GM21723 (cell line): ENCODE data around the gene NFATC1.

Experiments used
- ATAC-seq: cut with Tn5 transposase; IDR thresholded peaks from one replicate; pipeline ENCODE4 v1.9.1; 2021; ENCODE audit warnings: mild to moderate bottlenecking, moderate library complexity; ENCODE audit not compliant: unreplicated experiment

Gene NFATC1

DNA sequence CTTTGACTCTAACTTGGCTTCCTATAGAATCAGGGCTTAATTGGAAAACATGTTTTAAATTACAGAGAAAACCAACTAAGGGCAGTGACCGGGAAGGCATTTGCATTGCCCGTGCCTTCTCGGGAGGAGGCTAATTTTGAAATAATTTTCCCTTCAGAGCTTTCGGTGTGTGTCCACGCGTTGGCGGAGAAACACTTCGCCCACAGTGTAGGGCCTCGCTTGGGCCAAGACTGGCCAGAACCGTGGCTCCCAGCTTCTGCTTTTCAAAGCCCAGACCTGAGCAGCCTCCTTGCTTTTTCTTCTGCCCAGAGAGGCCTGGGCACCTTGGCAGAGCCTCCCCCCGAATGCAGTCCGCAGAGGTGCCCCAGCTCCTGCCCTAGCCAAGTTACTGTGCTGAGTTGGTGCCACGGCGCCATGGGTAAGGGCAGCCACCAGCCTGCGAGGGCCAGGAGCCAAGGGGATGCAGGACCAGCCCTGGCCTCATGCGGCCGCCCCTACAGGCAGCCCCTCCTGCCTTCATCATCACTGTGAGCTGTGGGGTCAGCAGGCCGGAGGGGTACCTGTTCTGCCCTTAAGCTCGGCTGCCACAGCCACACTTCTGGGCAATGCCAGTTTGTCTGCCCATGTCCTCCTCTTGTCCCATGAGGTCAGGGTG, 57.4 kb downstream of the NFATC1 start:
- ATAC-seq = no peak

DNA sequence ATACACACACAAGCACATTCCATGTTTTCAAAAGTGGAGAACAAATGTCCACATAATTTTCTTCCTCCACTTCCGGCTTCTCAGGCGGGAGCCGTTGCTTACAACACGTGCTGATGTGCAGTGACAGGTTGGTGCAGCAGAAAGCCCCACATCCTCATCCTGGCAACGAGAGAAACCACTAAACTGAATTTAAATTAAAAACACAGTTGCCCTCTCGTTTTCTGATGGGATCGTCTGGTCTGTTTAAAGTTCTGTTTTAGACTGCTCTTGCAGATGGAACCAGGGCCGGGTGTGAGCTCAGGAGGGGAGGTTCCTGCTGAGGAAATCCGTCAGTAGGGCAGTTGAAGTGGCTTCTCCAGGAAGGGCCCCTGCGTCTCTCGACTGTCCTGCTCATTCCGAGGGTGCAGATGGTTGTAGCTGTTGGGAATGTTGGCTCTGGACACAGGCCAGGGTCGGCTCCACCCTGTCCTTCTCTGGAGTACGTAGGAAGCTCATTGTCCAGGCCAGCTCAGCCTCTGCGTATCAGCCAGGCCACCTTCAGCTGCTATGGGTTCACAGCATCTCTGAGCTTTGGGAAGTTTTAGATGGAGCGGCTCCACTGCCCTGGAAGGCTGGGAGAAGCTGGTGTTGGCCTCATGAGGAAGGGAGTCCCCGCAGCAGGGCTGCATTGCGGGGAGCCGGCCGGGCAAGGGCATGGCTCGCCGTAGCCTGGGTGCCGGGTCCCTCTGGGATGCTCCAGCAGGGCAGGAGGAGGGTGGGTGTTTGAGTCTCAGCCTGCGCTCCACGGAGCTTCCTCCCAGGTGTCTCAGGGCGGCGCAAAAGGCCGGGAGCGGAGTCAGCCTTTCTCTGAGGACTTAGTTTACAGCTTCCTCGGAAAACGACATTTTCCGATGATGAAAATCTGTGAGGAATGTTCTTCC, 58.3 kb downstream of the NFATC1 start:
- no peak for ATAC-seq

DNA sequence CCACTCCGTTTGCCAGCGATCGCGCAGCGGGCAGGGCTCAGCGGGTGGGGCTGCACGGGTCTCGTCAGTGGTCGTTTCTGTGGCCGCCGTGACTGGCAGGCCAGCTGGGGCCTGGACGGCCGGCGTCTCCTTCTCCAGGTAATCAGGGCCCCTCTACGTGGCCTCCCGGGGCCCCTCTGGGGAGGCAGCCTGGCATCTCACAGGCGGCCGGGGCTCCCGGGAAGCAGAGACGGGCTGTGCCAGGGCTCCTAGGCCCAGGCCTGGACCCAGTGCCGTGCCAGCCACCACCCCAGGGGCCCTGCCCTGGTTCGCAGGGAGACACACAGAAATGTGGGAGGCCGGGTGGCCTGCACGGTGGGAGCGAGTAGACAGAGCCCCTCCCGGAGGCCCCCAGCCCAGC, 59.5 kb downstream of the NFATC1 start:
- no peak for ATAC-seq

DNA sequence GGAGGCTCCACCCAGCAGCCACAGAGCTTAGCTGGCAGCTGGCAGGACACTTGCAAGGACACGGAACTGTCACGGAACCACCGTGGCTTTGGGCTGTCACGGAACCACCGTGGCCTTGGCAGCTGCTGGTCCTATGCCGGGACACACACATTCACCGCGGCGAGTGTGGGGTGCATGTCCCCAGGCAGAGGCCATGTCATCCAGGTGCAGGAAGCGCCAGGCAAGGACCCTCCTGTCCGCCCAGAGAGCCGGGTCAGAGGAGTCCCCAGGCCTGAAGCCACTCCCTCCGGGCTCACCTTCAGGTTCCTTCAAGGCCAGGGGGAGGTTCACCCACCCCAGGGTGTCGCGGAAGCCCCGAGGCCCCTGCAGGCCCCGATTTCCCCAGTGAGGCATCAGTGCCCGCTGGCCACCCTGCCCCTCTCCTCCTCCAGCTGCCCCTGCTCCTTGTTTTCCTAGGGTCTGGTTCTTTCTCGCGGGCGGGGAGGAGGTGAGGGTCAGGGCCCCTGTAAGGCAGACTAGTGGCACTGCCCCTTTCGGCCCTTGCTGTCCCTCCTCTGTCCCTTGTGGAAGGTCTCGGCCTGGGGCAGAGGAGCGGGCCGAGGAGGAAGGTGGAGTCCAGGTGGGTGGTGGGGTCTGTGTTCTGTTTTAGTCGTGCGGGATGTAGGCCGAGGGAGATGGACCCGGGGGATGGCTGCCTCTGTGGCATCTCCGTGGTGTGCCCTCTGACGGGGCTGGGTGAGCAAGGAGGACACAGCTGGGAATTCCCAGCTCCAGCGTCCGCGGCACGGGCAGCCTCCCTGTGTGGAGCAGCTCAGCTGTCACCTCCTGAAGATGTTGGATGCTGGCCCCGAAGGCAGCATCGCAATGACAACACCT, 60.6 kb downstream of the NFATC1 start:
- ATAC-seq = no peak

DNA sequence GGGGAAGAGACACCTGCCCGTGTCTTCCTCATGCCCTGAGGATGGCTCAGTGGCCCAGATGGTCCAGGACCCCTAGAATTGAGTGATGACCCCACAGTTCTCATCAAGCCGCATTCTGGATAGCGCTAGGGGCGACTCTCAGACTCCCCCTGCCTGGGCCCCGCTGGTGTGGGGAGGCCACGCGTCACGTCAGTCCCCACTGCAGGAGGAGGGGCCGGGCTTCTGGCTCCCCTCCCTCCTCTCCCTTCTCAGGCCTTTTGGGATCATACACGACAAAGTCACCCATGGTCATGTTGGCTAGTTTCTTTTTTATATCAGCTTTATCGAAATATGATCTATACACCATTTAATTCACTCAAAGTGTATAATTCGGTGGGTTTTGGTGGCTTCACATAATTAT, 61.5 kb downstream of the NFATC1 start:
- ATAC-seq = no peak

DNA sequence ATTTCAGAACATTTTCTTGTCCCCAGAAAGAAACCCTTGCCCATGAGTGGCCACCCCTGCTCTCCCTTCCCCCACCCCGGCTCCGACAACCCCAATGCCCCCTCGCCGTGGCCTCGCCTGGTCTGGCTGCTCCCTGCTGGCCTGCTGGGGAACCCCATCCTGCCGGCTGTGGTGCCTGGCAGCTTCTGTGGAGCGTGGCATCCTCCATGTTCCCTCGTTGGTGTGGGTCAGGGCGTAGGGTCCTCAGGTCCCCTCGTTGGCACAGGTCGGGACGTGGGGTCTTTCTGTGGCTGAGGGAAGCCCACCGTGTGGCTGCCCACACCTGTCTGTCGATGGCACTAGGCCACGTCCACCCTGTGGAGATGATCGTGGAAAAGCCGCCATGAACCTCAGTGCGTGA, 61.9 kb downstream of the NFATC1 start:
- no peak for ATAC-seq

DNA sequence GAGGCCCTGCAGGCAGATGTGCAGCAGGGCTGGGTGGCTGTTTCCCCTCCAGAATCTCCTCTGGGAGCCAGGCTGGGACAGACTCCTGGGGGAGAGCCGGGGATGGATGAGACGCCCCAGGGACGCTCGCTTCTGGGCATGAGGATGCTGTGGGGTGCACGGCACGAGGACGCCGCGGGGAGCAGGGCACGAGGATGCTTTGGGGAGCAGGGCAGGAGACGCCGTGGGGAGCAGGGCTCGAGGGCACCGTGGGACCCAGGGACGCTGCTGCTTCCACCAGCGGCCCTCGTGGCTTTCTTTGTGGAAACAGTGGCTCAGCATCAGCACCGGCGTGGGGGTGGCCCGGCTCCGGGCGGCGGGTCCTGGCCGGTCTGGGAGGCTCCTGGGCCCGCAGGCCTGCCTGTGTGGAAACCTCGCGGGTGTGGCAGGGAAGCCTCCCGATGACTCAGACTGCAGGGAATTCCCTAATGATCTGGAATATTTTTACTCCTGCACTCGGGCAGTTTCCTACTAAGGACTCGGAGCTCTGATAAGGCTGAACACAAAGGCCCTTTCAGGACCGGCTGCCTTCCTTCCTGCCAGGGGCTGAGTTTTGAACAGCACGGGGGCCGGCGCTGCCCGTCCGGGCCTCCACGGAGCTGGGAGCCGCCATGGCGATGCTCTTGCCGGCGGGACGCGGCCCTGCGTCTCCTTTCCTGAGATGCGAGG, 62.6 kb downstream of the NFATC1 start:
- no peak for ATAC-seq

DNA sequence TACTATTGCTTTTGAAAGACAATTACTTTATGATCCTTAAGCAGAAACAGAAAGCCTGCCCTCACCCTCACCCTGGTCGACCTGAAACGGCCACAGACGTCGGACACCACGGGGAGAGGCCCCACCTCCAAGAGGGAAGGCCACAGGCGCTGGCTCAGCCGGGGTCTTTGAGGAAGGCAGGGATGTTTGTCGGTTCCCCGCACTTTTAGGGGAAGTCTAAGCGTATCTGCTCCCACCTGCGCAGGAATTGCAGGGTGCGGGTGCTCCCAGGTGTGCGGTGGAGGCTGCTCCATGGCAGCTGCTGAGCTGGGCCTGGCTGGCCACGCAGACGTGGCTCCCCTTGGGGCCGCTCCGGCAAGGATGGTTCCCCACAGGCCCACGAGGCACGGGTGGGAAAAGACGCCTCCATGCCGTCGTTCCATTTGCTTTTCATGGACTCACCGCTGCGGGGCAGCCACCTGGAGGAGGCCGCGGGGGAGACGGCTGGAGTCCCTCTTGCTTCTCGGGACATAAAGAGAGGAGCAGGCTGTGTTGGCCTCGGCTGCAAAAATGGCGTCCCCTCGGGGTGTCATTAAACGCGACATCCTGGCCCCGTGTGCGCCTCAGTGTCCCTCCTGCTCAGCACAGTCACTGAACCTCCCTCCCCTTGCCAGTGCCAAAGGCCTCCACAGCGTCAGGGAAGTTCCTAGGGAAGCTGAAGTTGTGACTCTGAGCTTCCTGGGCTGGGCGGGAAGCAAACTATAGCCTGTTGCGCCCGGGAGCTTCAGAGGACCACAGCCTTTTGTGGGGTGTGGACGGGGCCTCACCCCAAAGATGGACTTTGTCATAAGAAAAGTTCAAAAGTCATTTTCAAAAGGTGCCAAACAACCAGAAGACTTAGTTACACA, 63.4 kb downstream of the NFATC1 start:
- ATAC-seq = no peak

DNA sequence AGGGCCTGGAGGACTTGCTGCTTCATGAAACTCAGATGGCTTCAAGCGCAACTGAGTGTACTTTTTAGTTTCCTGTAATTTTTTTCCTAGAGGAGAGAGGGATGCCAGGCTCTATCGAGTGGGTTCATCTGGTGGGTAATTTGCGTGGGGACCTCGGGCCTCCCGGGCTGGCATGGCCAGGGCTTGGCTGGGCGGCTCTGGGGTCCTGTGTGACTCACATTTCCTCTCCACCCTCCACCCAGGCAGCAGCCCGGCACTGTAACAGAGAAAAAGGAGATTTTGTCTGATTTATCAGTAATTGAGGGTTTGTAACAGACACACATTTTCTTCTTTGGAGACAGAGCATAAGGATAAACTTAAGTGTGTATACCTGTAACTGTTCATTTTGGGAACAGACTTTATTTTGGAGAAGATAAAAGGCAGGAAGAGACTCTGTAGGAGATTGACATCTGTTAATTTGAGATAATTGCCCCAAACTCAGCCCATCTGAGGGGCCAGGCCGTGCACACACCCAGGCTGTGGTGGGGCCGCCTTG, 64.3 kb downstream of the NFATC1 start:
- no peak for ATAC-seq

DNA sequence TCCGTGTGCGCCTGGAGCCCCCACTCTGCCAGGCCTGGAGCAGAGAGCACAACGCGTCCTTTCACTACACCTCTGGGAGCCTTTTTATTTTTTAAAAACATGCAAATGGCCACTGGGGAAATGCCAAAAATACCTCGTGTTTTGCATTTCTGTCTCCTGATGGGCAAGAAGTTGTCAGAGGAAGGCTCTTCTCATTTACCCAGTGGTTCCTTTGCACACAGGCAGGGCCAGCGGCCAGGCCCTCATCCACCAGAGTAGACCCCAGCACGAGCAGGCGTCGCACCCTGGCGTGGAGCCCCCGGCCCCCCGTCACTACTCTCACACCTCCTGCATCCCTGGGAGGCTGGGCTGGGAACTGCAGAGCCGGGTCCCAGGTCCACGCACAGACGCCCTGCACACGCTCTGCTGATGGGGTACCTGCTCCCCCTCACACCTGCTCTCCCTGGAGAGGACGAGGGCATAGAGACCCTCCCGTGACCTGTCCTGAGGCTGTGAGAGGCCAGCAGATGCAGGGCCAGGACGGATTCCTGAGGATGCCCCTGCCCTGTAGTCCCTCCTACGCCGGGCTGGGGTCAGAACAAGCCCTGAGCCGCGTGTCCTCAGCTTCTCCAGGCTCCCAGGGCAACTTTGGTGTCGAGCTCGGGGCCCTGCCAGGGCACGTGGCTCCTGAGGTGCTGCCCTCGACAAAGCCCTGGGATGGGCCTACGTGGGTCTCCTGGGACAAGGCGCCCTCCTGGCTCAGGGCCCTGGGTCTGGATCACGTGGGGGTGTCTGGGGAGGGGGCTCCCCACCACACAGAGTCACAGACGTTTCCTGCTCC, 65.0 kb downstream of the NFATC1 start:
- peak; percentile 76 for ATAC-seq

DNA sequence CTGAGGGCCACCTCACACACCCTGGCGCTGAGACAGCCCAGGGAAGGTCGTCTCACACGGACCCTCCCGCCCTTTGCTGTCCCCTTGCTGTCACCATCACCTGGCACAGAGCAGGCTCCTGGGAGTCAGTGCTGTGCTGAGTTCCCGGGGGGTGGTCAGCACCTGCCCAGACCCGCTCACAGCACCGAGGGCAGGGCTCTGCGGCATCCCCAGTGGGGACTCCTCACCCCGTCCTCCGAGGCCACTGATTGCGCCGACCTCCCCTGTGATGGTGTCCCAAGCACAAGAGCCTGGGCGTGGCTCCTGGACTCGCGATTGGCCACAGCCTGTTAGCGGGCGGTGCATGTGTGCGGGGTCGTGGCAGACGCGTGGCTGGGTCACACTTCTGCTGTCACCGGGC, 65.9 kb downstream of the NFATC1 start:
- ATAC-seq = no peak

DNA sequence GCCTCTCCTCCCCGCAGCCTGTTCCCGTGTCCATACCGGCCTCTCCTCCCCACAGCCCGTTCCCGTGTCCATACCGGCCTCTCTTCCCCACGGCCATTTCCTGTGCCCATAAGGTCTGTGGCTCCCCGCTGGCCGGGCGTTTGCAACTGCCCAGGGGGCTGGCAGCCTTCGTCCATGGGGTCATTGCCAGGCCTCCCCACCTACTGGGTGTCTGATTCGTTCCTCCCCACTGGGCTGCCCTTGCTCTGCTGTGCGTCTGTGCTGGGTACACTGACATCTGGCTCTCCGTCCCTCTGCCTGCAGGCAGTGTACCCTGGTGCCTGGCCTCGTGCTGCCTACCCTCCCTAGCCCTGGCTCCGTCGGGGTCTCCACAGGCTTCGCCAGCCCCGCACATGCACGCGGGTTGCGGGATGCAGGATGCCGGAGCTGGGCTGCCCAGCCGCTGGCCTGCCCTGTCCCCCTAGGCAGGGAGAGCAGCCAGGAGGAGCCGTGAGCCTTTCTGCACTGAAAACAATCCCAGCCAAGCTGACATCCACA, 67.8 kb downstream of the NFATC1 start:
- no peak for ATAC-seq

DNA sequence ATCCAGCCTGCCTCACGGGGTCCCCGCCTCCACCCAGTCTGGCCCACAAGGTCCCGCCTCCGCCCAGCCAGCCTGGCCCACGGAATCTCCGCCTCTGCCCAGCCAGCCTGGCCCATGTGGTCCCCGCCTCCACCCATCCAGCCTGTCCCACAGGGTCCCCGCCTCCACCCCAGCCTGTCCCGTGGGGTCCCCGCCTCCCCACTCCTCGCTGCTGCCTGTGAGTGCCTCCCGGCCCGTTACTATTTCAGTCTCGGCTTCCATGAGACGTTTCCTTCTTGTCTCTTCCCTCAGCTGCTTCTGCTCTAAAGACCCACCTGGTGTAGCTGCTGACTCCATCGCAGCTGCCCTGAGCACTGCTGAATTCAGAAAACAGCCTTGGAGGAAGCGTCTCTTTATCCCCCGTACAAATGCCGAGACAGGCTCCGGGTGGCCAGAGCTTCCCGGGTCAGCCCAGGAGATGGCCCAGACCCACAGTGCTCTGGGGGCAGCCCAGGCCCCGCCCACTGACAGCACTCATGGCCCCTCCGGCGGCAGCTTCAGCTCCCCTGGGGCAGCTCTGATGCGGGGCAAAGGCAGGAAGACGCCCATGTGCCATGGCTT, 69.8 kb downstream of the NFATC1 start:
- ATAC-seq = peak; percentile 87

DNA sequence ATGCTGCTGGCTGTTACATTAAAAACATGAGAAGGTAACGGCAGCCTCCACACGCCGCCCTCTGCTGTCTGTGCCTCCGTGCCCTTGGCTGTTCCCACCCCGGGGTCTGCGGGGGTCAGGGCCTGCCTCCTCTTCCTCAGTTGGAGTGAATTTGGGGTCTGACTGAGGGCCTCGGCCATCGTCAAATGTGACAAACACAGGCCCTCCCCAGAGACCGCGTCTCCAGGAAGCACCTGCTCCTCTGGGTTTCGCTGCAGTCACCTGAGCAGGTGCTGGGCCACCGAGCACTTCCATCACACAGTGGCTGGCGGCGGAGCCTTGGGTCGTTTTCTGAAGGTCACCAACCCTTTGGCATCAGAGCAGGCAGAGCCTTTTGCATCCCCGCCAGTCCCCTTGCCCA, 70.9 kb downstream of the NFATC1 start:
- peak; percentile 44 for ATAC-seq

DNA sequence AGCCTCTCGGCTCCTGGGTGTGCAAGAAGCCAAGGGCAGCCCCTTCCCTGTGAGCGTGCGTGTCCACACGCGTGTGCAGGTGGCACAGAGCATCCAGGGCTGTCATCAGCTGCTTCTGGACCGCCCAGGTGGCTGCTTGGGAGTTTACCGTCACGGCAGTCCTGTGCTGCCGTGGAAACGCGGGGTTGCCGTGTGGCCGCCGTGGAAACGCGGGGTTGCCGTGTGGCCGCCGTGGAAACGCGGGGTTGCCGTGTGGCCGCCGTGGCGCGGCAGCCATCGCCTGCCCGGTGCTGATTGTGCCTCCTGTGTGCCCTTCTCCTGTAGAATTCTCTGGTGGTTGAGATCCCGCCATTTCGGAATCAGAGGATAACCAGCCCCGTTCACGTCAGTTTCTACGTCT, 71.4 kb downstream of the NFATC1 start:
- ATAC-seq = no peak

DNA sequence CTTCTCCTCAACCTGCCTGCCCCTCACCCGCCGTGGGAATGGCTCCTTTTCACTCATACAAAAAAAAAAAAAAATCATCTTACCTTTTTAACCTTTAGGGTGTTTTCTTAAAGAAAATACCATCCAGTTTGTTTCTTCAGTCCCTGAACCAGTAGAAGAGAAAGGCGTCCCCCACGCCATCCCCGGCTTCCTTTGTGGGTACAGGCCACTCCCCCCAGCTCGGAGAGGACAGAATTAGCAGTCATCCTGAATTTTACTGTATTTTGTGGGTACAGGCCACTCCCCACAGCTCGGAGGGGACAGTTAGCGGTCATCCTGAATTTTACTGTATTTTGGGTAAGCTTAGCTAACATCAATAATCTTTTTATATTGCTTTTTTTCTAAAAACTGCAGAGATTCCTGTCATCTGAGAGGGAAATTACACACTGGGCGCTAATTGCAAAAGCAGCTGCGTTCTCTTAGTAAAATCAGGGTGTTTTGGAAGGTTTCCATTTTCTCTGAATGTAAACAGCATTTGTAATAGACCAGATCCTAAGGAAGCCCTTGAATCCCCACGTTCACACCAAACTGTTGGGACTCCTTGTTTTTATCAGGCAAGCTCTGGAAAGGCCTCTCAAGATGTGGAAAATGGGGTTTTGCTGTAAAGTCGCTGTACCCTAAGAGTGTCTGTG, 72.5 kb downstream of the NFATC1 start:
- no peak for ATAC-seq

DNA sequence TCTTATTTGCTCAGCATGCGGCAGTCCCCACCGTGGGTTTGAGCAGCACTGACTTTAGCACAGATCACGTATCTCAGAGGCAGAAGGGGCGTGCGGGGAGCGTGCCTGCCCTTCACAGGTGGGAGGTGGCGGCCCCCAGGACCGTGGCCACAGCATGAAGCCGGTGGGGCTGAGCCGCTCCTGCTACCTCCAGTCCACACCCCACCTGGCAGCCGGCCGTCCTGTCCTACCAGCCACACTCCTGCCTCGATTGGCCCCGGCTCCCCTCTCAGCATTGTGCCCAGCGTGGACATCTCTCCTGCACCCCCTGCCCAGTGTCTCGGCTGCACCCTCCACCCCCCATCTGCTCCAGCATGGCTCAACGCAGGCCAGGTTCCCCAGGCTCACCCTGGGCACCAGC, 73.6 kb downstream of the NFATC1 start:
- no peak for ATAC-seq
